IMR-90 (cell line): Measurements from ENCODE around the gene UGGT1. TPM values are rescaled to one million over a fixed set of nuclear protein-coding genes. Genes with fewer than 3 reads are reported as not detected.

Source experiments
- ATAC-seq: fragments of 200-7000 bp; cut with Tn5 transposase; 2 replicates; pipeline ENCODE4 v1.9.1; 2020; ENCODE audit warnings: low read depth, mild to moderate bottlenecking, moderate library complexity
- BruUV-seq: library from RNA; stranded (reverse); fragments of 400-500 nt; replicated peaks from 2 replicates; lab custom pipeline; 2021; lab: Mats Ljungman, UMichigan
- CTCF ChIA-PET: fragments of 300-600 bp; formaldehyde crosslinking; extraction: SDS; loops from one replicate; lab custom pipeline; 2021; ENCODE audit warnings: antibody characterized with exemption; lab: Yijun Ruan, JAX
- POLR2A ChIA-PET: fragments of 300-600 bp; sonication (Branson Sonifier 250); formaldehyde crosslinking; loops from one replicate; lab custom pipeline; 2022; ENCODE audit warnings: antibody characterized with exemption; ENCODE audit not compliant: unreplicated experiment; lab: Charles Lee
- DNase-seq: peaks from one replicate; pipeline ENCODE4 v3.0.0; 2013
- H2AFZ ChIP-seq: replicated peaks from 2 replicates; pipeline ENCODE3; 2013; ENCODE audit warnings: low read length, mild to moderate bottlenecking; ENCODE audit not compliant: poor library complexity
- H2AK5ac ChIP-seq: 2 replicates; pipeline ENCODE4 v1.6.1; 2013; ENCODE audit warnings: low read depth, low read length, inconsistent platforms
- H2AK9ac ChIP-seq: replicated peaks from 2 replicates; pipeline ENCODE3; 2013; ENCODE audit warnings: mild to moderate bottlenecking, low read depth, low read length, moderate library complexity; ENCODE audit not compliant: poor library complexity
- H2BK120ac ChIP-seq: 2 replicates; pipeline ENCODE4 v1.6.1; 2013; ENCODE audit warnings: low read depth, low read length, inconsistent platforms
- H2BK15ac ChIP-seq: 3 replicates; pipeline ENCODE4 v1.6.1; 2013; ENCODE audit warnings: low read depth, low read length, inconsistent platforms
- H2BK20ac ChIP-seq: 2 replicates; pipeline ENCODE4 v1.6.1; 2013; ENCODE audit warnings: low read depth, mild to moderate bottlenecking, inconsistent platforms, low read length, moderate library complexity
- H2BK5ac ChIP-seq: 2 replicates; pipeline ENCODE4 v1.6.1; 2013; ENCODE audit warnings: mild to moderate bottlenecking, low read depth, low read length, inconsistent platforms; ENCODE audit not compliant: poor library complexity, severe bottlenecking
- H3K14ac ChIP-seq: replicated peaks from 2 replicates; pipeline ENCODE4 v1.6.1; 2013; ENCODE audit warnings: low read depth, low read length, inconsistent platforms
- H3K18ac ChIP-seq: 2 replicates; pipeline ENCODE4 v1.6.1; 2013; ENCODE audit warnings: low read depth, low read length, control low read depth
- H3K23ac ChIP-seq: 2 replicates; pipeline ENCODE4 v1.6.1; 2013; ENCODE audit warnings: low read depth, low read length, inconsistent platforms
- H3K27ac ChIP-seq: 2 replicates; pipeline ENCODE4 v1.5.1; 2013; ENCODE audit warnings: mild to moderate bottlenecking, control low read depth, low read length; ENCODE audit not compliant: insufficient read depth
- H3K27me3 ChIP-seq: 2 replicates; pipeline ENCODE4 v1.6.1; 2013; ENCODE audit warnings: low read length; ENCODE audit not compliant: control insufficient read depth, insufficient read depth
- H3K36me3 ChIP-seq: 2 replicates; pipeline ENCODE4 v1.6.1; 2013; ENCODE audit warnings: low read length, mixed read lengths; ENCODE audit not compliant: control insufficient read depth, insufficient read depth
- H3K4ac ChIP-seq: 2 replicates; pipeline ENCODE4 v1.6.1; 2013; ENCODE audit warnings: low read depth, low read length, inconsistent platforms
- H3K4me1 ChIP-seq: 2 replicates; pipeline ENCODE4 v1.6.1; 2013; ENCODE audit warnings: low read length, mixed read lengths; ENCODE audit not compliant: control insufficient read depth, insufficient read depth
- H3K4me2 ChIP-seq: 2 replicates; pipeline ENCODE4 v1.6.1; 2013; ENCODE audit warnings: low read depth, mild to moderate bottlenecking, control low read depth, low read length, moderate library complexity
- H3K4me3 ChIP-seq: 2 replicates; pipeline ENCODE4 v1.5.1; 2013; ENCODE audit warnings: low read depth, mild to moderate bottlenecking, control low read depth, low read length, moderate library complexity; ENCODE audit not compliant: insufficient read depth
- H3K56ac ChIP-seq: 2 replicates; pipeline ENCODE4 v1.6.1; 2013; ENCODE audit warnings: low read length, inconsistent platforms; ENCODE audit not compliant: insufficient read depth; ENCODE audit errors: extremely low read depth
- H3K79me1 ChIP-seq, 2 experiments: 2 replicates each; pipeline ENCODE4 v1.6.1; 2013; ENCODE audit warnings: low read length in 2 of 2, inconsistent platforms in 1 of 2, low read depth in 1 of 2
- H3K9ac ChIP-seq: 2 replicates; pipeline ENCODE4 v1.6.1; 2013; ENCODE audit warnings: low read depth, low read length, control low read depth
- H3K9me1 ChIP-seq: 2 replicates; pipeline ENCODE4 v1.6.1; 2013; ENCODE audit warnings: low read length, inconsistent platforms; ENCODE audit not compliant: insufficient read depth
- H3K9me3 ChIP-seq: 2 replicates; pipeline ENCODE4 v1.6.1; 2013; ENCODE audit warnings: low read length; ENCODE audit not compliant: control insufficient read depth, insufficient read depth
- H4K20me1 ChIP-seq: 2 replicates; pipeline ENCODE4 v1.6.1; 2013; ENCODE audit warnings: low read length, inconsistent platforms; ENCODE audit not compliant: insufficient read depth
- H4K5ac ChIP-seq: 2 replicates; pipeline ENCODE4 v1.6.1; 2013; ENCODE audit warnings: mild to moderate bottlenecking, low read depth, low read length, control low read depth
- H4K8ac ChIP-seq, 2 experiments: 2 replicates each; pipeline ENCODE4 v1.6.1; 2013; ENCODE audit warnings: low read depth in 2 of 2, low read length in 2 of 2, control low read depth in 1 of 2, inconsistent platforms in 1 of 2
- H4K91ac ChIP-seq: 2 replicates; pipeline ENCODE4 v1.6.1; 2013; ENCODE audit warnings: low read depth, low read length, inconsistent platforms; ENCODE audit not compliant: insufficient read depth
- BHLHE40 ChIP-seq: fragments of 150-350 bp; IDR thresholded peaks from 2 replicates; pipeline ENCODE4 v1.6.1; 2016; ENCODE audit warnings: mild to moderate bottlenecking, low read depth, low read length
- CEBPB ChIP-seq: IDR thresholded peaks from 2 replicates; pipeline ENCODE4 v1.6.1; 2012; ENCODE audit warnings: low read depth, low read length, improper control_type of control experiment
- CHD1 ChIP-seq: IDR thresholded peaks from 2 replicates; pipeline ENCODE4 v1.6.1; 2012; ENCODE audit warnings: low read depth, low read length, improper control_type of control experiment
- FOS ChIP-seq: fragments of 150-350 bp; IDR thresholded peaks from 2 replicates; pipeline ENCODE4 v1.6.1; 2016; ENCODE audit warnings: low read depth, low read length
- MAFK ChIP-seq: IDR thresholded peaks from 2 replicates; pipeline ENCODE4 v1.6.1; 2012; ENCODE audit warnings: low read depth, low read length, improper control_type of control experiment
- MAZ ChIP-seq: IDR thresholded peaks from 2 replicates; pipeline ENCODE4 v1.6.1; 2012; ENCODE audit warnings: low read depth, mild to moderate bottlenecking, low read length, improper control_type of control experiment, moderate library complexity, borderline replicate concordance
- MXI1 ChIP-seq: IDR thresholded peaks from 2 replicates; pipeline ENCODE4 v1.6.1; 2012; ENCODE audit warnings: low read depth, mild to moderate bottlenecking, low read length, moderate library complexity, borderline replicate concordance
- NFE2L2 ChIP-seq: fragments of 150-350 bp; IDR thresholded peaks from 2 replicates; pipeline ENCODE4 v1.6.1; 2016; ENCODE audit warnings: low read depth, mild to moderate bottlenecking, low read length
- POLR2A ChIP-seq: IDR thresholded peaks from 2 replicates; pipeline ENCODE4 v1.6.1; 2012; ENCODE audit warnings: mild to moderate bottlenecking, low read depth, low read length
- RAD21 ChIP-seq: IDR thresholded peaks from 2 replicates; pipeline ENCODE4 v1.6.1; 2012; ENCODE audit warnings: low read length, improper control_type of control experiment
- RCOR1 ChIP-seq: IDR thresholded peaks from 2 replicates; pipeline ENCODE4 v1.6.1; 2012; ENCODE audit warnings: mild to moderate bottlenecking, low read length, improper control_type of control experiment; ENCODE audit not compliant: insufficient replicate concordance
- RFX5 ChIP-seq: IDR thresholded peaks from 2 replicates; pipeline ENCODE4 v1.8.0; 2012; ENCODE audit warnings: low read depth, mild to moderate bottlenecking, low read length, moderate library complexity
- SMC3 ChIP-seq: fragments of 150-350 bp; IDR thresholded peaks from 2 replicates; pipeline ENCODE4 v1.6.1; 2016; ENCODE audit warnings: low read depth, mild to moderate bottlenecking, antibody characterized with exemption, low read length, moderate library complexity
- WGBS, 2 experiments: methylation state at CpG; one replicate each; pipeline versions ENCODE4 v1.1.5 to v1.1.7; 2013; ENCODE audit warnings: missing lambda C conversion rate in 2 of 2; ENCODE audit not compliant: insufficient read length in 1 of 2; ENCODE audit errors: extremely low coverage in 2 of 2; 5-methylcytosine and 5-hydroxymethylcytosine counted together
- dilution Hi-C: fragments of 300-500 bp; cut with HindIII; formaldehyde crosslinking; loops from one replicate; pipeline ENCODE4 v1.14.3; 2018; ENCODE audit warnings: low sequenced_read_pairs; ENCODE audit not compliant: unreplicated experiment
- in situ Hi-C: fragments of 300-500 bp; cut with MboI; formaldehyde crosslinking; loops from 3 replicates; pipeline ENCODE4 v1.14.3; 2019; ENCODE audit warnings: low sequenced_read_pairs, inconsistent platforms, mixed read lengths
- intact Hi-C: fragments of 100-400 bp; cut with micrococcal nuclease; formaldehyde crosslinking; loops from 2 replicates; pipeline ENCODE4 v1.10.0; 2022
- polyA plus RNA-seq, 3 experiments: library from polyadenylated mRNA; depleted of rRNA; stranded (reverse); fragments of >200 nt; gene quantifications; 2 replicates each; pipeline ENCODE4 v1.2.3, GENCODE V29; 2012; ENCODE audit warnings: low replicate concordance in 1 of 3
- total RNA-seq: library from RNA; depleted of rRNA; stranded (reverse); fragments of >200 nt; gene quantifications from 2 replicates; pipeline ENCODE4 v1.2.3, GENCODE V29; 2012
- TF ChIP-seq, protein P1 (sequence below): fragments of 150-350 bp; IDR thresholded peaks from 2 replicates; pipeline ENCODE4 v1.6.1; 2017; ENCODE audit warnings: mild to moderate bottlenecking, antibody characterized with exemption, low read length, low read depth
- TF ChIP-seq, protein P2 (sequence below): conservative IDR thresholded peaks from 2 replicates; pipeline ENCODE4 v1.5.1; 2012; ENCODE audit warnings: mild to moderate bottlenecking, low read depth, low read length, improper control_type of control experiment
- TF ChIP-seq, protein P3 (sequence below): fragments of 150-350 bp; IDR thresholded peaks from 2 replicates; pipeline ENCODE4 v1.6.1; 2016; ENCODE audit warnings: low read depth, mild to moderate bottlenecking, low read length, moderate library complexity, borderline replicate concordance

The UGGT1 gene
- total and polyA plus RNA-seq, 2 of the 4 experiments (the other 2 are of a cell fraction): 26.1 to 71.3 TPM

DNA sequence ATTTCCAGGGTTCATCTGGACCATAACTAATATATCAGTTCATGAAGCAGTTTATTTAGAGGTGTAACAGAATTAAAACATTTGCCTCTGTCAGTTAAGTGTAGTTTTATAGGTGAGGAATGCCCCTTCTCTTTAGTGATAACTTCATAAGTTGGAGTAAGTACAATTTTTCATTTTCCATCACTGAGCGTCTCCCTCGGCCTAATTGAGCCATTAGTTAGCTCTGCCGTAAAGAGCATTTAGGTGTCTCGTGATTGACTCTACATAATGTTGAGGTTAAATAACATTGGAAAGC is 88.4 kb downstream of the UGGT1 start:
- H3K79me1 ChIP-seq: peaks cover 0 to 17% of the 10 kb centered on the region in 2 experiments; a peak in 3 of 4 replicates
- H4K8ac ChIP-seq: peak overlapping the region in 1 of 2 experiments; percentile 64; a peak in 2 of 4 replicates
- H2AK9ac ChIP-seq: no peak overlapping the region
- no peaks in the 10 kb centered on the region for H3K9me3 ChIP-seq
- H3K27me3 ChIP-seq: no peaks in the 10 kb centered on the region
- H3K56ac ChIP-seq: 0 out of 2 replicates have a peak overlapping the region, but pooled peaks have one; percentile 8
- H2AFZ ChIP-seq: no peak overlapping the region
- no CpG with 5 or more reads among the region's 4 CpGs for WGBS, 2 experiments
- H4K5ac ChIP-seq: peak overlapping the region; percentile 35; the same call in 1 of the 2 replicates
- CTCF ChIA-PET: interaction anchor here (0.6 to 1.3 kb wide), 3 partner anchors 10 to 138 kb away, joined by 3 to 5 read pairs (median 3); partner anchors contain the start of gene UGGT1
- in situ Hi-C loops (no loop called here), dilution Hi-C loops (no loop called here), intact Hi-C loops (loop anchor here (1.0 to 2.0 kb wide), 3 partner anchors 53 to 1669 kb away; no protein-coding TSS in a partner anchor)
- peak overlapping the region; percentile 75; the same call in 1 of the 2 replicates for H3K18ac ChIP-seq
- H3K9ac ChIP-seq: no peak overlapping the region
- H2BK20ac ChIP-seq: peak overlapping the region; percentile 80; the same call in 1 of the 2 replicates
- peak overlapping the region; percentile 7 for H2BK120ac ChIP-seq
- peaks cover 13% of the 10 kb centered on the region for H3K4me1 ChIP-seq
- TF ChIP-seq CHD1: no peak
- no peak for TF ChIP-seq MAZ
- TF ChIP-seq SMC3: no peak
- no peak for TF ChIP-seq RCOR1
- TF ChIP-seq MXI1: no peak
- TF ChIP-seq RAD21: no peak
- no peak for TF ChIP-seq BHLHE40
- TF ChIP-seq POLR2A: no peak
- no peak for TF ChIP-seq CEBPB
- no peak for TF ChIP-seq RFX5
- TF ChIP-seq, protein P1, sequence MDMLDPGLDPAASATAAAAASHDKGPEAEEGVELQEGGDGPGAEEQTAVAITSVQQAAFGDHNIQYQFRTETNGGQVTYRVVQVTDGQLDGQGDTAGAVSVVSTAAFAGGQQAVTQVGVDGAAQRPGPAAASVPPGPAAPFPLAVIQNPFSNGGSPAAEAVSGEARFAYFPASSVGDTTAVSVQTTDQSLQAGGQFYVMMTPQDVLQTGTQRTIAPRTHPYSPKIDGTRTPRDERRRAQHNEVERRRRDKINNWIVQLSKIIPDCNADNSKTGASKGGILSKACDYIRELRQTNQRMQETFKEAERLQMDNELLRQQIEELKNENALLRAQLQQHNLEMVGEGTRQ: no peak
- no peak for TF ChIP-seq NFE2L2
- TF ChIP-seq, protein P2, sequence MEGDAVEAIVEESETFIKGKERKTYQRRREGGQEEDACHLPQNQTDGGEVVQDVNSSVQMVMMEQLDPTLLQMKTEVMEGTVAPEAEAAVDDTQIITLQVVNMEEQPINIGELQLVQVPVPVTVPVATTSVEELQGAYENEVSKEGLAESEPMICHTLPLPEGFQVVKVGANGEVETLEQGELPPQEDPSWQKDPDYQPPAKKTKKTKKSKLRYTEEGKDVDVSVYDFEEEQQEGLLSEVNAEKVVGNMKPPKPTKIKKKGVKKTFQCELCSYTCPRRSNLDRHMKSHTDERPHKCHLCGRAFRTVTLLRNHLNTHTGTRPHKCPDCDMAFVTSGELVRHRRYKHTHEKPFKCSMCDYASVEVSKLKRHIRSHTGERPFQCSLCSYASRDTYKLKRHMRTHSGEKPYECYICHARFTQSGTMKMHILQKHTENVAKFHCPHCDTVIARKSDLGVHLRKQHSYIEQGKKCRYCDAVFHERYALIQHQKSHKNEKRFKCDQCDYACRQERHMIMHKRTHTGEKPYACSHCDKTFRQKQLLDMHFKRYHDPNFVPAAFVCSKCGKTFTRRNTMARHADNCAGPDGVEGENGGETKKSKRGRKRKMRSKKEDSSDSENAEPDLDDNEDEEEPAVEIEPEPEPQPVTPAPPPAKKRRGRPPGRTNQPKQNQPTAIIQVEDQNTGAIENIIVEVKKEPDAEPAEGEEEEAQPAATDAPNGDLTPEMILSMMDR: no peak
- TF ChIP-seq MAFK: no peak
- TF ChIP-seq FOS: no peak
- TF ChIP-seq, protein P3, sequence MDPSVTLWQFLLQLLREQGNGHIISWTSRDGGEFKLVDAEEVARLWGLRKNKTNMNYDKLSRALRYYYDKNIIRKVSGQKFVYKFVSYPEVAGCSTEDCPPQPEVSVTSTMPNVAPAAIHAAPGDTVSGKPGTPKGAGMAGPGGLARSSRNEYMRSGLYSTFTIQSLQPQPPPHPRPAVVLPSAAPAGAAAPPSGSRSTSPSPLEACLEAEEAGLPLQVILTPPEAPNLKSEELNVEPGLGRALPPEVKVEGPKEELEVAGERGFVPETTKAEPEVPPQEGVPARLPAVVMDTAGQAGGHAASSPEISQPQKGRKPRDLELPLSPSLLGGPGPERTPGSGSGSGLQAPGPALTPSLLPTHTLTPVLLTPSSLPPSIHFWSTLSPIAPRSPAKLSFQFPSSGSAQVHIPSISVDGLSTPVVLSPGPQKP: no peak
- H2BK15ac ChIP-seq: 0 out of 3 replicates have a peak overlapping the region, but pooled peaks have one; percentile 2
- H3K23ac ChIP-seq: peak overlapping the region; percentile 10; the same call in 1 of the 2 replicates
- H3K4me2 ChIP-seq: peak overlapping the region; percentile 1; the same call in 1 of the 2 replicates
- ATAC-seq (no peak), DNase-seq (no peak)
- no peak overlapping the region; the same call in 1 of the 2 replicates for H3K14ac ChIP-seq
- peak overlapping the region; percentile 74 for H2AK5ac ChIP-seq
- H2BK5ac ChIP-seq: peak overlapping the region; percentile 68
- H3K9me1 ChIP-seq: peaks cover 10% of the 10 kb centered on the region
- H3K4me3 ChIP-seq: no peak overlapping the region
- H4K91ac ChIP-seq: peak overlapping the region; percentile 2; the same call in 1 of the 2 replicates
- H4K20me1 ChIP-seq: no peaks in the 10 kb centered on the region
- peak overlapping the region; percentile 80; the same call in 1 of the 2 replicates for H3K4ac ChIP-seq
- no TSS peak for BruUV-seq
- POLR2A ChIA-PET: no interaction called here
- H3K36me3 ChIP-seq: peaks cover 26% of the 10 kb centered on the region
- H3K27ac ChIP-seq: peak overlapping the region; percentile 51; the same call in 1 of the 2 replicates
